K562 (cell line): Measurements from ENCODE around the gene NSF. TPM values are rescaled to one million over a fixed set of nuclear protein-coding genes. Genes with fewer than 3 reads are reported as not detected.

ENCODE experiments used
- CHCHD3 ChIP-seq: fragments of 250-450 bp; sonication (Bioruptor Pico); IDR thresholded peaks from 2 replicates; pipeline ENCODE4 v2.1.2; 2022; ENCODE audit warnings: mild to moderate bottlenecking
- DDX20 ChIP-seq: fragments of 450-650 bp; IDR thresholded peaks from 2 replicates; pipeline ENCODE4 v1.6.1; 2016; ENCODE audit warnings: missing genetic modification characterization, low read depth, mild to moderate bottlenecking, missing compliant biosample characterization, moderate library complexity
- HDAC2 ChIP-seq: fragments of 450-650 bp; IDR thresholded peaks from 2 replicates; pipeline ENCODE4 v1.6.1; 2016; ENCODE audit warnings: mild to moderate bottlenecking
- NCOA4 ChIP-seq: fragments of 450-650 bp; IDR thresholded peaks from 2 replicates; pipeline ENCODE4 v1.6.1; 2018; ENCODE audit warnings: mild to moderate bottlenecking; ENCODE audit not compliant: partially characterized antibody
- VEZF1 ChIP-seq: fragments of 200-800 bp; sonication (Bioruptor generic); IDR thresholded peaks from 2 replicates; pipeline ENCODE4 v1.6.1; 2017; ENCODE audit warnings: missing genetic modification characterization, missing compliant biosample characterization
- ZKSCAN1 ChIP-seq: fragments of 150-350 bp; IDR thresholded peaks from 2 replicates; pipeline ENCODE4 v1.6.1; 2016; ENCODE audit warnings: low read depth, low read length
- polyA plus RNA-seq, 8 experiments: library from polyadenylated mRNA; depleted of rRNA in 4 of 8; stranded (reverse) in 5 of 8; unstranded in 3 of 8; fragments of >200 nt; fragmentation: Nextera tagmentation in 2 of 8; fragmentation: Illumina TruSeq in 1 of 8; extraction: Ambion mirVana in 2 of 8; extraction: Trizol in 1 of 8; gene quantifications; 2 replicates each; pipeline versions ENCODE4 v1.2.1 to v1.2.3, GENCODE V29; 2011 to 2014; ENCODE audit warnings: inconsistent platforms in 1 of 8, missing spikeins in 1 of 8
- total RNA-seq, 7 experiments: library from RNA; depleted of rRNA in 6 of 7; stranded (reverse); fragments of >200 nt in 6 of 7; fragmentation: Illumina TruSeq in 2 of 7; extraction: Trizol in 2 of 7; gene quantifications; 2 replicates each; pipeline versions ENCODE4 v1.2.1 to v1.2.3, GENCODE V29; 2011 to 2021; ENCODE audit warnings: low replicate concordance in 1 of 7
- TF ChIP-seq, protein P1 (sequence below): sonication (generic); formaldehyde crosslinking; IDR thresholded peaks from 2 replicates; pipeline ENCODE4 v1.8.1; 2023; ENCODE audit warnings: mild to moderate bottlenecking, missing genetic modification reagents
- TF ChIP-seq, protein P2 (sequence below), 2 experiments: fragments of 150-350 bp in 1 of 2; IDR thresholded peaks; 2 replicates each; pipeline ENCODE4 v1.6.1; 2012 to 2016; ENCODE audit warnings: low read depth in 2 of 2, low read length in 2 of 2, mild to moderate bottlenecking in 1 of 2, moderate library complexity in 1 of 2
- TF ChIP-seq, protein P3 (sequence below): fragments of 250-450 bp; sonication (Bioruptor Pico); IDR thresholded peaks from 2 replicates; pipeline ENCODE4 v1.5.0; 2021; ENCODE audit warnings: mild to moderate bottlenecking, borderline replicate concordance
- TF ChIP-seq, protein P4 (sequence below): sonication (generic); formaldehyde crosslinking; IDR thresholded peaks from 2 replicates; pipeline ENCODE4 v1.8.1; 2023; ENCODE audit warnings: missing genetic modification reagents, mild to moderate bottlenecking, borderline replicate concordance

The NSF gene
- total and polyA plus RNA-seq, 9 of the 15 experiments (the other 6 are each of a cell fraction or from before 2014, with no cell fraction given) = 16.7 to 39.8 (median 36.7) TPM

GRCh38 chr17:46770818-46771560 is 180.5 kb downstream of the NSF start (continued):
- TF ChIP-seq, protein P1, sequence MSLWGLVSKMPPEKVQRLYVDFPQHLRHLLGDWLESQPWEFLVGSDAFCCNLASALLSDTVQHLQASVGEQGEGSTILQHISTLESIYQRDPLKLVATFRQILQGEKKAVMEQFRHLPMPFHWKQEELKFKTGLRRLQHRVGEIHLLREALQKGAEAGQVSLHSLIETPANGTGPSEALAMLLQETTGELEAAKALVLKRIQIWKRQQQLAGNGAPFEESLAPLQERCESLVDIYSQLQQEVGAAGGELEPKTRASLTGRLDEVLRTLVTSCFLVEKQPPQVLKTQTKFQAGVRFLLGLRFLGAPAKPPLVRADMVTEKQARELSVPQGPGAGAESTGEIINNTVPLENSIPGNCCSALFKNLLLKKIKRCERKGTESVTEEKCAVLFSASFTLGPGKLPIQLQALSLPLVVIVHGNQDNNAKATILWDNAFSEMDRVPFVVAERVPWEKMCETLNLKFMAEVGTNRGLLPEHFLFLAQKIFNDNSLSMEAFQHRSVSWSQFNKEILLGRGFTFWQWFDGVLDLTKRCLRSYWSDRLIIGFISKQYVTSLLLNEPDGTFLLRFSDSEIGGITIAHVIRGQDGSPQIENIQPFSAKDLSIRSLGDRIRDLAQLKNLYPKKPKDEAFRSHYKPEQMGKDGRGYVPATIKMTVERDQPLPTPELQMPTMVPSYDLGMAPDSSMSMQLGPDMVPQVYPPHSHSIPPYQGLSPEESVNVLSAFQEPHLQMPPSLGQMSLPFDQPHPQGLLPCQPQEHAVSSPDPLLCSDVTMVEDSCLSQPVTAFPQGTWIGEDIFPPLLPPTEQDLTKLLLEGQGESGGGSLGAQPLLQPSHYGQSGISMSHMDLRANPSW (CRISPR knock-in tag) = no peak
- no peak for TF ChIP-seq ZKSCAN1
- TF ChIP-seq, protein P2, sequence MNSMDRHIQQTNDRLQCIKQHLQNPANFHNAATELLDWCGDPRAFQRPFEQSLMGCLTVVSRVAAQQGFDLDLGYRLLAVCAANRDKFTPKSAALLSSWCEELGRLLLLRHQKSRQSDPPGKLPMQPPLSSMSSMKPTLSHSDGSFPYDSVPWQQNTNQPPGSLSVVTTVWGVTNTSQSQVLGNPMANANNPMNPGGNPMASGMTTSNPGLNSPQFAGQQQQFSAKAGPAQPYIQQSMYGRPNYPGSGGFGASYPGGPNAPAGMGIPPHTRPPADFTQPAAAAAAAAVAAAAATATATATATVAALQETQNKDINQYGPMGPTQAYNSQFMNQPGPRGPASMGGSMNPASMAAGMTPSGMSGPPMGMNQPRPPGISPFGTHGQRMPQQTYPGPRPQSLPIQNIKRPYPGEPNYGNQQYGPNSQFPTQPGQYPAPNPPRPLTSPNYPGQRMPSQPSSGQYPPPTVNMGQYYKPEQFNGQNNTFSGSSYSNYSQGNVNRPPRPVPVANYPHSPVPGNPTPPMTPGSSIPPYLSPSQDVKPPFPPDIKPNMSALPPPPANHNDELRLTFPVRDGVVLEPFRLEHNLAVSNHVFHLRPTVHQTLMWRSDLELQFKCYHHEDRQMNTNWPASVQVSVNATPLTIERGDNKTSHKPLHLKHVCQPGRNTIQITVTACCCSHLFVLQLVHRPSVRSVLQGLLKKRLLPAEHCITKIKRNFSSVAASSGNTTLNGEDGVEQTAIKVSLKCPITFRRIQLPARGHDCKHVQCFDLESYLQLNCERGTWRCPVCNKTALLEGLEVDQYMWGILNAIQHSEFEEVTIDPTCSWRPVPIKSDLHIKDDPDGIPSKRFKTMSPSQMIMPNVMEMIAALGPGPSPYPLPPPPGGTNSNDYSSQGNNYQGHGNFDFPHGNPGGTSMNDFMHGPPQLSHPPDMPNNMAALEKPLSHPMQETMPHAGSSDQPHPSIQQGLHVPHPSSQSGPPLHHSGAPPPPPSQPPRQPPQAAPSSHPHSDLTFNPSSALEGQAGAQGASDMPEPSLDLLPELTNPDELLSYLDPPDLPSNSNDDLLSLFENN (IDR thresholded peaks at IDR 0.05; ENCODE audit: low read depth in 2 of 2, low read length in 2 of 2) = 0 out of 4 replicates have a peak, but pooled peaks of 1 of the 2 experiments have one; percentile 10
- no peak for TF ChIP-seq DDX20 (tag)
- TF ChIP-seq NCOA4 = no peak
- no peak for TF ChIP-seq VEZF1
- no peak for TF ChIP-seq CHCHD3 (CRISPR knock-in tag)
- no peak for TF ChIP-seq HDAC2
- TF ChIP-seq, protein P3, sequence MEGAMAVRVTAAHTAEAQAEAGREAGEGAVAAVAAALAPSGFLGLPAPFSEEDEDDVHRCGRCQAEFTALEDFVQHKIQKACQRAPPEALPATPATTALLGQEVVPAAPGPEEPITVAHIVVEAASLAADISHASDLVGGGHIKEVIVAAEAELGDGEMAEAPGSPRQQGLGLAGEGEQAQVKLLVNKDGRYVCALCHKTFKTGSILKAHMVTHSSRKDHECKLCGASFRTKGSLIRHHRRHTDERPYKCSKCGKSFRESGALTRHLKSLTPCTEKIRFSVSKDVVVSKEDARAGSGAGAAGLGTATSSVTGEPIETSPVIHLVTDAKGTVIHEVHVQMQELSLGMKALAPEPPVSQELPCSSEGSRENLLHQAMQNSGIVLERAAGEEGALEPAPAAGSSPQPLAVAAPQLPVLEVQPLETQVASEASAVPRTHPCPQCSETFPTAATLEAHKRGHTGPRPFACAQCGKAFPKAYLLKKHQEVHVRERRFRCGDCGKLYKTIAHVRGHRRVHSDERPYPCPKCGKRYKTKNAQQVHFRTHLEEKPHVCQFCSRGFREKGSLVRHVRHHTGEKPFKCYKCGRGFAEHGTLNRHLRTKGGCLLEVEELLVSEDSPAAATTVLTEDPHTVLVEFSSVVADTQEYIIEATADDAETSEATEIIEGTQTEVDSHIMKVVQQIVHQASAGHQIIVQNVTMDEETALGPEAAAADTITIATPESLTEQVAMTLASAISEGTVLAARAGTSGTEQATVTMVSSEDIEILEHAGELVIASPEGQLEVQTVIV (CRISPR knock-in tag) = no peak
- TF ChIP-seq, protein P4, sequence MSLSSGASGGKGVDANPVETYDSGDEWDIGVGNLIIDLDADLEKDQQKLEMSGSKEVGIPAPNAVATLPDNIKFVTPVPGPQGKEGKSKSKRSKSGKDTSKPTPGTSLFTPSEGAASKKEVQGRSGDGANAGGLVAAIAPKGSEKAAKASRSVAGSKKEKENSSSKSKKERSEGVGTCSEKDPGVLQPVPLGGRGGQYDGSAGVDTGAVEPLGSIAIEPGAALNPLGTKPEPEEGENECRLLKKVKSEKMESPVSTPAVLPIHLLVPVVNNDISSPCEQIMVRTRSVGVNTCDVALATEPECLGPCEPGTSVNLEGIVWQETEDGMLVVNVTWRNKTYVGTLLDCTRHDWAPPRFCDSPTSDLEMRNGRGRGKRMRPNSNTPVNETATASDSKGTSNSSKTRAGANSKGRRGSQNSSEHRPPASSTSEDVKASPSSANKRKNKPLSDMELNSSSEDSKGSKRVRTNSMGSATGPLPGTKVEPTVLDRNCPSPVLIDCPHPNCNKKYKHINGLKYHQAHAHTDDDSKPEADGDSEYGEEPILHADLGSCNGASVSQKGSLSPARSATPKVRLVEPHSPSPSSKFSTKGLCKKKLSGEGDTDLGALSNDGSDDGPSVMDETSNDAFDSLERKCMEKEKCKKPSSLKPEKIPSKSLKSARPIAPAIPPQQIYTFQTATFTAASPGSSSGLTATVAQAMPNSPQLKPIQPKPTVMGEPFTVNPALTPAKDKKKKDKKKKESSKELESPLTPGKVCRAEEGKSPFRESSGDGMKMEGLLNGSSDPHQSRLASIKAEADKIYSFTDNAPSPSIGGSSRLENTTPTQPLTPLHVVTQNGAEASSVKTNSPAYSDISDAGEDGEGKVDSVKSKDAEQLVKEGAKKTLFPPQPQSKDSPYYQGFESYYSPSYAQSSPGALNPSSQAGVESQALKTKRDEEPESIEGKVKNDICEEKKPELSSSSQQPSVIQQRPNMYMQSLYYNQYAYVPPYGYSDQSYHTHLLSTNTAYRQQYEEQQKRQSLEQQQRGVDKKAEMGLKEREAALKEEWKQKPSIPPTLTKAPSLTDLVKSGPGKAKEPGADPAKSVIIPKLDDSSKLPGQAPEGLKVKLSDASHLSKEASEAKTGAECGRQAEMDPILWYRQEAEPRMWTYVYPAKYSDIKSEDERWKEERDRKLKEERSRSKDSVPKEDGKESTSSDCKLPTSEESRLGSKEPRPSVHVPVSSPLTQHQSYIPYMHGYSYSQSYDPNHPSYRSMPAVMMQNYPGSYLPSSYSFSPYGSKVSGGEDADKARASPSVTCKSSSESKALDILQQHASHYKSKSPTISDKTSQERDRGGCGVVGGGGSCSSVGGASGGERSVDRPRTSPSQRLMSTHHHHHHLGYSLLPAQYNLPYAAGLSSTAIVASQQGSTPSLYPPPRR = no peak
